Measurements from ENCODE around the gene UNC119B. TPM values are rescaled to one million over a fixed set of nuclear protein-coding genes. Genes with fewer than 3 reads are reported as not detected.

Gene UNC119B
- total RNA-seq, 4 donors from 2014 or later, result 16.8 to 23.5 (median 18.1) TPM

- no peak for TF ChIP-seq POLR2A (IDR thresholded peaks at IDR 0.05)
- no peak for TF ChIP-seq CTCF (IDR thresholded peaks at IDR 0.05)
- Histone ChIP-seq H3K4me1 (peaks cover 0 to 3% (median 0%) of the 10 kb centered on the region in 4 donors), H3K4me3 (no peak overlapping the region), H3K27me3 (no peaks in the 10 kb centered on the region), H3K27ac (peak overlapping the region in 1 of 4 donors; percentile 4), H3K36me3 (peaks cover 0 to 88% (median 0%) of the 10 kb centered on the region in 3 donors), H3K9me3 (no peaks in the 10 kb centered on the region)
- no peak for DNase-seq
These were observed 12.9 kb upstream of the UNC119B start for GRCh38 chr12:120697344-120697743.

GRCh38 chr12:120698665-120699064 is 11.6 kb upstream of the UNC119B start:
- Histone ChIP-seq H3K4me3 (no peak overlapping the region), H3K27ac (no peak overlapping the region), H3K9me3 (no peaks in the 10 kb centered on the region), H3K4me1 (no peaks in the 10 kb centered on the region), H3K27me3 (no peaks in the 10 kb centered on the region), H3K36me3 (peaks cover 0 to 89% (median 0%) of the 10 kb centered on the region in 3 donors)
- no peak for TF ChIP-seq POLR2A (IDR thresholded peaks at IDR 0.05)
- DNase-seq, result no peak

- H3K27me3 ChIP-seq, result no peaks in the 10 kb centered on the region
- no peak overlapping the region for H3K27ac ChIP-seq
- H3K4me1 ChIP-seq, result no peaks in the 10 kb centered on the region
- TF ChIP-seq CTCF (IDR thresholded peaks at IDR 0.05) (no peak), POLR2A (IDR thresholded peaks at IDR 0.05) (no peak)
- no peak for DNase-seq
- H3K36me3 ChIP-seq, result peaks cover 0 to 82% (median 0%) of the 10 kb centered on the region in 3 donors
- H3K9me3 ChIP-seq, result no peaks in the 10 kb centered on the region
- H3K4me3 ChIP-seq, result no peak overlapping the region
These were observed 10.7 kb upstream of the UNC119B start for GRCh38 chr12:120699553-120699952.

GRCh38 chr12:120700886-120701285 is 9.4 kb upstream of the UNC119B start:
- peak overlapping the region in 1 of 4 donors; percentile 28 for H3K27ac ChIP-seq
- no peak for TF ChIP-seq CTCF (IDR thresholded peaks at IDR 0.05)
- TF ChIP-seq POLR2A (IDR thresholded peaks at IDR 0.05), result no peak
- H3K36me3 ChIP-seq, result peaks cover 0 to 73% (median 0%) of the 10 kb centered on the region in 3 donors

GRCh38 chr12:120702637-120703036 is 7.6 kb upstream of the UNC119B start:
- H3K27me3 ChIP-seq, result no peaks in the 10 kb centered on the region
- H3K4me3 ChIP-seq, result no peak overlapping the region
- H3K4me1 ChIP-seq, result no peaks in the 10 kb centered on the region
- TF ChIP-seq POLR2A (IDR thresholded peaks at IDR 0.05) (no peak), CTCF (IDR thresholded peaks at IDR 0.05) (no peak)
- H3K9me3 ChIP-seq, result no peaks in the 10 kb centered on the region
- no peak overlapping the region for H3K27ac ChIP-seq
- peaks cover 0 to 56% (median 0%) of the 10 kb centered on the region in 3 donors for H3K36me3 ChIP-seq
- no peak for DNase-seq

More at GRCh38 chr12:120700886-120701285, 9.4 kb upstream of the UNC119B start:
- Histone ChIP-seq H3K9me3 (no peaks in the 10 kb centered on the region), H3K27me3 (no peaks in the 10 kb centered on the region), H3K4me1 (no peaks in the 10 kb centered on the region), H3K4me3 (no peak overlapping the region)
- no peak for DNase-seq

- H3K36me3 ChIP-seq, result peaks cover 0 to 48% (median 0%) of the 10 kb centered on the region in 3 donors
These were observed 6.8 kb upstream of the UNC119B start for GRCh38 chr12:120703311-120703942.

More at GRCh38 chr12:120703311-120703942, 6.8 kb upstream of the UNC119B start:
- Histone ChIP-seq H3K27ac (no peak overlapping the region), H3K4me1 (no peaks in the 10 kb centered on the region), H3K27me3 (no peaks in the 10 kb centered on the region), H3K4me3 (no peak overlapping the region), H3K9me3 (no peaks in the 10 kb centered on the region)
- no peak for DNase-seq
- TF ChIP-seq CTCF (IDR thresholded peaks at IDR 0.05), result no peak
- no peak for TF ChIP-seq POLR2A (IDR thresholded peaks at IDR 0.05)

Measured in Peyer's patch (tissue), 4 donors.